Measurements from ENCODE around the gene FOXO6.

GRCh38 chr1:41370756-41371420, 9.7 kb downstream of the FOXO6 start:
- TF ChIP-seq CTCF (IDR thresholded peaks at IDR 0.05) (no peak), POLR2A (IDR thresholded peaks at IDR 0.05) (no peak)

Data from right lobe of liver (tissue), 4 donors.